IMR-90 (cell line): Measurements from ENCODE around the gene UPK3A. TPM values are rescaled to one million over a fixed set of nuclear protein-coding genes. Genes with fewer than 3 reads are reported as not detected.

Experiments
- ATAC-seq: fragments of 200-7000 bp; cut with Tn5 transposase; 2 replicates; pipeline ENCODE4 v1.9.1; 2020; ENCODE audit warnings: low read depth, mild to moderate bottlenecking, moderate library complexity
- BruUV-seq: library from RNA; stranded (reverse); fragments of 400-500 nt; replicated peaks from 2 replicates; lab custom pipeline; 2021; lab: Mats Ljungman, UMichigan
- CTCF ChIA-PET: fragments of 300-600 bp; formaldehyde crosslinking; extraction: SDS; loops from one replicate; lab custom pipeline; 2021; ENCODE audit warnings: antibody characterized with exemption; lab: Yijun Ruan, JAX
- POLR2A ChIA-PET: fragments of 300-600 bp; sonication (Branson Sonifier 250); formaldehyde crosslinking; loops from one replicate; lab custom pipeline; 2022; ENCODE audit warnings: antibody characterized with exemption; ENCODE audit not compliant: unreplicated experiment; lab: Charles Lee
- DNase-seq: peaks from one replicate; pipeline ENCODE4 v3.0.0; 2013
- H2AFZ ChIP-seq: replicated peaks from 2 replicates; pipeline ENCODE3; 2013; ENCODE audit warnings: low read length, mild to moderate bottlenecking; ENCODE audit not compliant: poor library complexity
- H2AK5ac ChIP-seq: 2 replicates; pipeline ENCODE4 v1.6.1; 2013; ENCODE audit warnings: low read depth, low read length, inconsistent platforms
- H2AK9ac ChIP-seq: replicated peaks from 2 replicates; pipeline ENCODE3; 2013; ENCODE audit warnings: mild to moderate bottlenecking, low read depth, low read length, moderate library complexity; ENCODE audit not compliant: poor library complexity
- H2BK120ac ChIP-seq: 2 replicates; pipeline ENCODE4 v1.6.1; 2013; ENCODE audit warnings: low read depth, low read length, inconsistent platforms
- H2BK15ac ChIP-seq: 3 replicates; pipeline ENCODE4 v1.6.1; 2013; ENCODE audit warnings: low read depth, low read length, inconsistent platforms
- H2BK20ac ChIP-seq: 2 replicates; pipeline ENCODE4 v1.6.1; 2013; ENCODE audit warnings: low read depth, mild to moderate bottlenecking, inconsistent platforms, low read length, moderate library complexity
- H2BK5ac ChIP-seq: 2 replicates; pipeline ENCODE4 v1.6.1; 2013; ENCODE audit warnings: mild to moderate bottlenecking, low read depth, low read length, inconsistent platforms; ENCODE audit not compliant: poor library complexity, severe bottlenecking
- H3K14ac ChIP-seq: replicated peaks from 2 replicates; pipeline ENCODE4 v1.6.1; 2013; ENCODE audit warnings: low read depth, low read length, inconsistent platforms
- H3K18ac ChIP-seq: 2 replicates; pipeline ENCODE4 v1.6.1; 2013; ENCODE audit warnings: low read depth, low read length, control low read depth
- H3K23ac ChIP-seq: 2 replicates; pipeline ENCODE4 v1.6.1; 2013; ENCODE audit warnings: low read depth, low read length, inconsistent platforms
- H3K27ac ChIP-seq: 2 replicates; pipeline ENCODE4 v1.5.1; 2013; ENCODE audit warnings: mild to moderate bottlenecking, control low read depth, low read length; ENCODE audit not compliant: insufficient read depth
- H3K27me3 ChIP-seq: 2 replicates; pipeline ENCODE4 v1.6.1; 2013; ENCODE audit warnings: low read length; ENCODE audit not compliant: control insufficient read depth, insufficient read depth
- H3K36me3 ChIP-seq: 2 replicates; pipeline ENCODE4 v1.6.1; 2013; ENCODE audit warnings: low read length, mixed read lengths; ENCODE audit not compliant: control insufficient read depth, insufficient read depth
- H3K4ac ChIP-seq: 2 replicates; pipeline ENCODE4 v1.6.1; 2013; ENCODE audit warnings: low read depth, low read length, inconsistent platforms
- H3K4me1 ChIP-seq: 2 replicates; pipeline ENCODE4 v1.6.1; 2013; ENCODE audit warnings: low read length, mixed read lengths; ENCODE audit not compliant: control insufficient read depth, insufficient read depth
- H3K4me2 ChIP-seq: 2 replicates; pipeline ENCODE4 v1.6.1; 2013; ENCODE audit warnings: low read depth, mild to moderate bottlenecking, control low read depth, low read length, moderate library complexity
- H3K4me3 ChIP-seq: 2 replicates; pipeline ENCODE4 v1.5.1; 2013; ENCODE audit warnings: low read depth, mild to moderate bottlenecking, control low read depth, low read length, moderate library complexity; ENCODE audit not compliant: insufficient read depth
- H3K56ac ChIP-seq: 2 replicates; pipeline ENCODE4 v1.6.1; 2013; ENCODE audit warnings: low read length, inconsistent platforms; ENCODE audit not compliant: insufficient read depth; ENCODE audit errors: extremely low read depth
- H3K79me1 ChIP-seq, 2 experiments: 2 replicates each; pipeline ENCODE4 v1.6.1; 2013; ENCODE audit warnings: low read length in 2 of 2, inconsistent platforms in 1 of 2, low read depth in 1 of 2
- H3K9ac ChIP-seq: 2 replicates; pipeline ENCODE4 v1.6.1; 2013; ENCODE audit warnings: low read depth, low read length, control low read depth
- H3K9me1 ChIP-seq: 2 replicates; pipeline ENCODE4 v1.6.1; 2013; ENCODE audit warnings: low read length, inconsistent platforms; ENCODE audit not compliant: insufficient read depth
- H3K9me3 ChIP-seq: 2 replicates; pipeline ENCODE4 v1.6.1; 2013; ENCODE audit warnings: low read length; ENCODE audit not compliant: control insufficient read depth, insufficient read depth
- H4K20me1 ChIP-seq: 2 replicates; pipeline ENCODE4 v1.6.1; 2013; ENCODE audit warnings: low read length, inconsistent platforms; ENCODE audit not compliant: insufficient read depth
- H4K5ac ChIP-seq: 2 replicates; pipeline ENCODE4 v1.6.1; 2013; ENCODE audit warnings: mild to moderate bottlenecking, low read depth, low read length, control low read depth
- H4K8ac ChIP-seq, 2 experiments: 2 replicates each; pipeline ENCODE4 v1.6.1; 2013; ENCODE audit warnings: low read depth in 2 of 2, low read length in 2 of 2, control low read depth in 1 of 2, inconsistent platforms in 1 of 2
- H4K91ac ChIP-seq: 2 replicates; pipeline ENCODE4 v1.6.1; 2013; ENCODE audit warnings: low read depth, low read length, inconsistent platforms; ENCODE audit not compliant: insufficient read depth
- BHLHE40 ChIP-seq: fragments of 150-350 bp; IDR thresholded peaks from 2 replicates; pipeline ENCODE4 v1.6.1; 2016; ENCODE audit warnings: mild to moderate bottlenecking, low read depth, low read length
- CEBPB ChIP-seq: IDR thresholded peaks from 2 replicates; pipeline ENCODE4 v1.6.1; 2012; ENCODE audit warnings: low read depth, low read length, improper control_type of control experiment
- CHD1 ChIP-seq: IDR thresholded peaks from 2 replicates; pipeline ENCODE4 v1.6.1; 2012; ENCODE audit warnings: low read depth, low read length, improper control_type of control experiment
- FOS ChIP-seq: fragments of 150-350 bp; IDR thresholded peaks from 2 replicates; pipeline ENCODE4 v1.6.1; 2016; ENCODE audit warnings: low read depth, low read length
- MAZ ChIP-seq: IDR thresholded peaks from 2 replicates; pipeline ENCODE4 v1.6.1; 2012; ENCODE audit warnings: low read depth, mild to moderate bottlenecking, low read length, improper control_type of control experiment, moderate library complexity, borderline replicate concordance
- MXI1 ChIP-seq: IDR thresholded peaks from 2 replicates; pipeline ENCODE4 v1.6.1; 2012; ENCODE audit warnings: low read depth, mild to moderate bottlenecking, low read length, moderate library complexity, borderline replicate concordance
- POLR2A ChIP-seq: IDR thresholded peaks from 2 replicates; pipeline ENCODE4 v1.6.1; 2012; ENCODE audit warnings: mild to moderate bottlenecking, low read depth, low read length
- RCOR1 ChIP-seq: IDR thresholded peaks from 2 replicates; pipeline ENCODE4 v1.6.1; 2012; ENCODE audit warnings: mild to moderate bottlenecking, low read length, improper control_type of control experiment; ENCODE audit not compliant: insufficient replicate concordance
- WGBS, 2 experiments: methylation state at CpG; one replicate each; pipeline versions ENCODE4 v1.1.5 to v1.1.7; 2013; ENCODE audit warnings: missing lambda C conversion rate in 2 of 2; ENCODE audit not compliant: insufficient read length in 1 of 2; ENCODE audit errors: extremely low coverage in 2 of 2; 5-methylcytosine and 5-hydroxymethylcytosine counted together
- dilution Hi-C: fragments of 300-500 bp; cut with HindIII; formaldehyde crosslinking; loops from one replicate; pipeline ENCODE4 v1.14.3; 2018; ENCODE audit warnings: low sequenced_read_pairs; ENCODE audit not compliant: unreplicated experiment
- in situ Hi-C: fragments of 300-500 bp; cut with MboI; formaldehyde crosslinking; loops from 3 replicates; pipeline ENCODE4 v1.14.3; 2019; ENCODE audit warnings: low sequenced_read_pairs, inconsistent platforms, mixed read lengths
- intact Hi-C: fragments of 100-400 bp; cut with micrococcal nuclease; formaldehyde crosslinking; loops from 2 replicates; pipeline ENCODE4 v1.10.0; 2022
- polyA plus RNA-seq, 3 experiments: library from polyadenylated mRNA; depleted of rRNA; stranded (reverse); fragments of >200 nt; gene quantifications; 2 replicates each; pipeline ENCODE4 v1.2.3, GENCODE V29; 2012; ENCODE audit warnings: low replicate concordance in 1 of 3
- total RNA-seq: library from RNA; depleted of rRNA; stranded (reverse); fragments of >200 nt; gene quantifications from 2 replicates; pipeline ENCODE4 v1.2.3, GENCODE V29; 2012
- TF ChIP-seq, protein P1 (sequence below): conservative IDR thresholded peaks from 2 replicates; pipeline ENCODE4 v1.5.1; 2012; ENCODE audit warnings: mild to moderate bottlenecking, low read depth, low read length, improper control_type of control experiment

The UPK3A gene
- total and polyA plus RNA-seq, 2 of the 4 experiments (the other 2 are of a cell fraction) = not detected

DNA sequence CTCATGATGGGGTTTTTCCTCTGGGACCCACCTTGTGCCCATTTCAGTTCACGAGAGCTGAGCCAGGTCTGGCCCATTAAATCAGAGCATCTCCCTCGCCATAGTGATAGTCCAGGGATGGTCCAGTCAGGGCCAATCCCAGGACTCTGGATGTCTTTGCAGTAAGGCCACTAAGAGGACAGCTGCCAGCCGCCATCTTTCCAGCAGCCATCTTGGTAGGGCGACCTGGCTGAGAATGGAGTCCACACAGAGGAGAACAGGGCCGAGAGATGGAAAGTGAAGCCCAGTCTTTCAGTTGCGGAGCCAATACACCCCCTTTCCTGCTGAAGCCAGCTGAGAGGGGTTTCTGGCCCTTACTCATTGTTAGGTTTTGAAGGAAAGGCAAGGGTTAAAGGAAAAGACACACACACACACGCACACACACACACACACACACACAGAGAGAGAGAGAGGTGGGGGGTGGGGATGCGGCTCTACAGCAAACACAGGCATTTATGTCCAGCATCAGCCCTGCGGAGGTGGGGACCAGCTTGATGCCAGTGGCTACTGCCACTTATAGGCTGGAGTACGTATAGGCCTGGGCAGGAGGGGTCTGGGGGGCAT lies 31.6 kb upstream of the UPK3A start:
- CTCF ChIA-PET = interaction anchor here (0.6 kb wide), 1 partner anchor 43 kb away, joined by 6 read pairs; no protein-coding TSS in a partner anchor

More for the DNA sequence above, 31.6 kb upstream of the UPK3A start:
- no peak overlapping the region for H3K4ac ChIP-seq
- H3K36me3 ChIP-seq = no peaks in the 10 kb centered on the region
- H3K4me2 ChIP-seq = no peak overlapping the region
- H2BK20ac ChIP-seq = no peak overlapping the region
- no peak overlapping the region for H3K14ac ChIP-seq
- no peak overlapping the region for H2BK5ac ChIP-seq
- H3K79me1 ChIP-seq = no peaks in the 10 kb centered on the region
- H2BK15ac ChIP-seq = no peak overlapping the region
- H3K27me3 ChIP-seq = peaks cover 2% of the 10 kb centered on the region; the same call in 1 of the 2 replicates
- H3K18ac ChIP-seq = no peak overlapping the region
- TF ChIP-seq RCOR1 (no peak), FOS (no peak), CHD1 (no peak), BHLHE40 (no peak), POLR2A (no peak), MAZ (no peak), CEBPB (no peak), MXI1 (no peak)
- TF ChIP-seq, protein P1, sequence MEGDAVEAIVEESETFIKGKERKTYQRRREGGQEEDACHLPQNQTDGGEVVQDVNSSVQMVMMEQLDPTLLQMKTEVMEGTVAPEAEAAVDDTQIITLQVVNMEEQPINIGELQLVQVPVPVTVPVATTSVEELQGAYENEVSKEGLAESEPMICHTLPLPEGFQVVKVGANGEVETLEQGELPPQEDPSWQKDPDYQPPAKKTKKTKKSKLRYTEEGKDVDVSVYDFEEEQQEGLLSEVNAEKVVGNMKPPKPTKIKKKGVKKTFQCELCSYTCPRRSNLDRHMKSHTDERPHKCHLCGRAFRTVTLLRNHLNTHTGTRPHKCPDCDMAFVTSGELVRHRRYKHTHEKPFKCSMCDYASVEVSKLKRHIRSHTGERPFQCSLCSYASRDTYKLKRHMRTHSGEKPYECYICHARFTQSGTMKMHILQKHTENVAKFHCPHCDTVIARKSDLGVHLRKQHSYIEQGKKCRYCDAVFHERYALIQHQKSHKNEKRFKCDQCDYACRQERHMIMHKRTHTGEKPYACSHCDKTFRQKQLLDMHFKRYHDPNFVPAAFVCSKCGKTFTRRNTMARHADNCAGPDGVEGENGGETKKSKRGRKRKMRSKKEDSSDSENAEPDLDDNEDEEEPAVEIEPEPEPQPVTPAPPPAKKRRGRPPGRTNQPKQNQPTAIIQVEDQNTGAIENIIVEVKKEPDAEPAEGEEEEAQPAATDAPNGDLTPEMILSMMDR = no peak
- H3K9me3 ChIP-seq = peaks cover 3% of the 10 kb centered on the region; the same call in 1 of the 2 replicates
- ATAC-seq = no peak
- H2AK9ac ChIP-seq = no peak overlapping the region
- no peak overlapping the region for H2AK5ac ChIP-seq
- WGBS, 2 experiments = 72% methylated on average over 4 of the region's 10 CpGs; no CpG with 5 or more reads in 1 of the 2 experiments
- H4K5ac ChIP-seq = no peak overlapping the region
- no TSS peak for BruUV-seq
- intact Hi-C loops = no loop called here
- no peak overlapping the region for H3K9ac ChIP-seq
- no peaks in the 10 kb centered on the region for H3K9me1 ChIP-seq
- peaks cover 2% of the 10 kb centered on the region; the same call in 1 of the 2 replicates for H3K4me1 ChIP-seq
- no peak overlapping the region for H2BK120ac ChIP-seq
- dilution Hi-C loops = no loop called here
- no peak for DNase-seq
- H3K27ac ChIP-seq = no peak overlapping the region
- no peak overlapping the region for H4K8ac ChIP-seq
- H4K20me1 ChIP-seq = no peaks in the 10 kb centered on the region
- no peak overlapping the region for H3K4me3 ChIP-seq
- no peak overlapping the region for H3K23ac ChIP-seq
- H2AFZ ChIP-seq = peak overlapping the region; percentile 11
- no peak overlapping the region for H3K56ac ChIP-seq
- H4K91ac ChIP-seq = no peak overlapping the region
- POLR2A ChIA-PET = no interaction called here
- in situ Hi-C loops = no loop called here
